HG02642 (cell line): ENCODE measurements around the gene FEZF2.

Experiments used
- ATAC-seq: cut with Tn5 transposase; IDR thresholded peaks from one replicate; pipeline ENCODE4 v1.9.1; 2021; ENCODE audit warnings: mild to moderate bottlenecking; ENCODE audit not compliant: unreplicated experiment, poor library complexity

Gene FEZF2

GRCh38 chr3:62373215-62373614 lies at the start of gene FEZF2:
TSS of gene FEZF2 (minus strand) at chr3:62373550. CDS start at chr3:62372868, 682 bp downstream.
- no peak for ATAC-seq

GRCh38 chr3:62421207-62421606 lies 47.9 kb upstream of the FEZF2 start:
- no peak for ATAC-seq

GRCh38 chr3:62416144-62416543 lies 42.8 kb upstream of the FEZF2 start:
- ATAC-seq: no peak

- ATAC-seq: no peak
Observed at GRCh38 chr3:62415312-62415801, 42.0 kb upstream of the FEZF2 start.

- no peak for ATAC-seq
Observed at GRCh38 chr3:62414786-62415185, 41.4 kb upstream of the FEZF2 start.

GRCh38 chr3:62413687-62414086 lies 40.3 kb upstream of the FEZF2 start:
- no peak for ATAC-seq

GRCh38 chr3:62406945-62407344 lies 33.6 kb upstream of the FEZF2 start:
- no peak for ATAC-seq

GRCh38 chr3:62405566-62405965 lies 32.2 kb upstream of the FEZF2 start:
- ATAC-seq: no peak

- ATAC-seq: no peak
Observed at GRCh38 chr3:62405135-62405534, 31.8 kb upstream of the FEZF2 start.

GRCh38 chr3:62404321-62404720 lies 31.0 kb upstream of the FEZF2 start:
- ATAC-seq: no peak

- ATAC-seq: no peak
Observed at GRCh38 chr3:62403765-62404164, 30.4 kb upstream of the FEZF2 start.

- no peak for ATAC-seq
Observed at GRCh38 chr3:62392626-62393292, 19.4 kb upstream of the FEZF2 start.

GRCh38 chr3:62387251-62387650 lies 13.9 kb upstream of the FEZF2 start:
- ATAC-seq: no peak

- no peak for ATAC-seq
Observed at GRCh38 chr3:62379321-62379798, 6.0 kb upstream of the FEZF2 start.

GRCh38 chr3:62378921-62379320 lies 5.6 kb upstream of the FEZF2 start:
- no peak for ATAC-seq

- no peak for ATAC-seq
Observed at GRCh38 chr3:62378311-62378789, 5.0 kb upstream of the FEZF2 start.

- no peak for ATAC-seq
Observed at GRCh38 chr3:62376906-62377877, 3.8 kb upstream of the FEZF2 start.

- no peak for ATAC-seq
Observed at GRCh38 chr3:62376454-62376720, 3.0 kb upstream of the FEZF2 start.

- ATAC-seq: no peak
Observed at GRCh38 chr3:62375655-62376453, 2.5 kb upstream of the FEZF2 start.
